ENCODE results near the gene FRAS1. TPM values are rescaled to one million over a fixed set of nuclear protein-coding genes. Genes with fewer than 3 reads are reported as not detected.

The FRAS1 gene
- total and polyA plus RNA-seq, 2 of the 8 experiments (the other 6 are each of a cell fraction or from before 2014, with no cell fraction given): 38.5 to 109 TPM

GRCh38 chr4:78386679-78387078 is 329.6 kb downstream of the FRAS1 start:
- no peak for TF ChIP-seq CBX8 (IDR thresholded peaks at IDR 0.05; ENCODE audit: borderline replicate concordance, low read depth, low read length)
- H3K4me3 ChIP-seq (ENCODE audit: extremely low read depth in 1 of 4, insufficient read depth in 2 of 4, low read depth in 3 of 4, low read length in 4 of 4): no peak overlapping the region
- no peak overlapping the region for H3K14ac ChIP-seq (ENCODE audit: insufficient read length)
- DNase-seq (ENCODE audit: low read depth in 1 of 2, low spot score in 2 of 2): no peak
- no peak overlapping the region for H3K18ac ChIP-seq (ENCODE audit: extremely low read depth, low read length)
- H4K91ac ChIP-seq (replicated peaks; ENCODE audit: insufficient read length, low read length): no peak overlapping the region
- H2BK120ac ChIP-seq (replicated peaks; ENCODE audit: low read depth, low read length): no peak overlapping the region
- H3K79me1 ChIP-seq (ENCODE audit: low read depth, low read length): no peaks in the 10 kb centered on the region
- no peaks in the 10 kb centered on the region for H4K20me1 ChIP-seq (replicated peaks in 1 of 2; ENCODE audit: control insufficient read depth in 1 of 2, insufficient read depth in 2 of 2, low read length in 2 of 2)
- H2BK20ac ChIP-seq (ENCODE audit: low read length): no peak overlapping the region
- 0 out of 4 replicates have a peak, but pooled peaks cover 0 to 3% of the 10 kb centered on the region in 2 experiments for H3K79me2 ChIP-seq (ENCODE audit: control insufficient read depth in 1 of 2, insufficient read depth in 2 of 2, low read length in 2 of 2)
- H3K4me1 ChIP-seq (replicated peaks in 1 of 4; ENCODE audit: control insufficient read depth in 3 of 4, insufficient read depth in 4 of 4, low read length in 3 of 4): no peaks in the 10 kb centered on the region
- no peak overlapping the region for H4K8ac ChIP-seq (ENCODE audit: extremely low read depth, insufficient read depth, low read length)
- no peak overlapping the region for H3K4ac ChIP-seq (replicated peaks; ENCODE audit: insufficient read length, low read depth, low read length)
- H2BK5ac ChIP-seq (ENCODE audit: low read depth, low read length): no peak overlapping the region
- POLR2A ChIA-PET (ENCODE audit: partially characterized antibody): no interaction called here
- no peak overlapping the region for H3K23ac ChIP-seq (ENCODE audit: insufficient read length)
- H2AK5ac ChIP-seq (ENCODE audit: low read depth, low read length): no peak overlapping the region
- H3K27ac ChIP-seq (ENCODE audit: low read depth, low read length): no peak overlapping the region
- no peak overlapping the region for H3K56ac ChIP-seq (replicated peaks; ENCODE audit: insufficient read length, low read depth, low read length)
- H3K9ac ChIP-seq (replicated peaks in 1 of 4; ENCODE audit: extremely low read depth in 1 of 4, low read depth in 3 of 4, low read length in 3 of 4): no peak overlapping the region
- H2BK15ac ChIP-seq (ENCODE audit: low read length): no peak overlapping the region
- CTCF ChIA-PET (ENCODE audit: partially characterized antibody): interaction anchor here (0.5 to 0.8 kb wide), 2 partner anchors 56 to 591 kb away, joined by 3 read pairs; no protein-coding TSS in a partner anchor
- no peak overlapping the region for H2BK12ac ChIP-seq (ENCODE audit: low read depth, low read length)
- H2AFZ ChIP-seq (ENCODE audit: low read length): no peak overlapping the region
- no peaks in the 10 kb centered on the region for H3K23me2 ChIP-seq (ENCODE audit: low read depth, low read length)
- FAIRE-seq: no peak
- H3K9me3 ChIP-seq (ENCODE audit: insufficient read depth in 2 of 2, low read depth in 1 of 2, low read length in 1 of 2): no peaks in the 10 kb centered on the region
- H3K27me3 ChIP-seq (replicated peaks in 1 of 4; ENCODE audit: control insufficient read depth in 3 of 4, extremely low read depth in 1 of 4, insufficient read depth in 3 of 4, low read length in 3 of 4): no peaks in the 10 kb centered on the region
- H3K36me3 ChIP-seq (ENCODE audit: control insufficient read depth in 2 of 4, insufficient read depth in 4 of 4, low read length in 3 of 4): peaks cover 3 to 73% (median 37%) of the 10 kb centered on the region in 4 experiments; a peak in 7 of 8 replicates
- no peak overlapping the region for H3K4me2 ChIP-seq (ENCODE audit: insufficient read depth in 1 of 2, low read depth in 2 of 2, low read length in 2 of 2)
- no peak overlapping the region for H4K5ac ChIP-seq (ENCODE audit: insufficient read length, low read depth, low read length)

Data from H1 (cell line).